HCT116 (cell line): Measurements from ENCODE around the gene PLAGL1. TPM values are rescaled to one million over a fixed set of nuclear protein-coding genes. Genes with fewer than 3 reads are reported as not detected.

Experiments used
- ATAC-seq: fragments of 200-7000 bp; cut with Tn5 transposase; 2 replicates; pipeline ENCODE4 v1.9.1; 2020; ENCODE audit warnings: mild to moderate bottlenecking, moderate library complexity
- BruUV-seq: library from RNA; stranded (reverse); fragments of 400-500 nt; replicated peaks from 2 replicates; lab custom pipeline; 2021; lab: Mats Ljungman, UMichigan
- CTCF ChIA-PET: fragments of 300-600 bp; sonication (Branson Sonifier 250); formaldehyde crosslinking; loops from one replicate; lab custom pipeline; 2021; ENCODE audit warnings: antibody characterized with exemption; lab: Charles Lee
- POLR2A ChIA-PET: fragments of 300-600, 350-600 bp; sonication (Branson Sonifier 250); formaldehyde crosslinking; loops from one replicate; lab custom pipeline; 2021; ENCODE audit warnings: antibody characterized with exemption; lab: Charles Lee
- RAD21 ChIA-PET, 2 experiments: fragments of 300-600 bp; sonication (Branson Sonifier 250); formaldehyde crosslinking; loops; one replicate each; lab custom pipeline; 2023; ENCODE audit warnings: low total read pairs in 2 of 2; ENCODE audit not compliant: uncharacterized antibody in 2 of 2, unreplicated experiment in 2 of 2, low non-redundant PET in 1 of 2; lab: Charles Lee
- DNase-seq: peaks from one replicate; pipeline ENCODE4 v3.0.0-alpha.2; 2010; ENCODE audit warnings: low read depth, low spot score
- H2AFZ ChIP-seq: fragments of 200-600 bp; shearing (Covaris generic), sonication (generic); 2 replicates; pipeline ENCODE4 v1.6.1; 2017; ENCODE audit warnings: low read depth, mixed run types, mixed read lengths, antibody characterized with exemption, low read length; ENCODE audit not compliant: poor library complexity, severe bottlenecking
- H3K27ac ChIP-seq: 2 replicates; pipeline ENCODE4 v1.5.1; 2012; ENCODE audit warnings: low read depth, low read length
- H3K27me3 ChIP-seq: fragments of 200-600 bp; sonication (generic); 2 replicates; pipeline ENCODE4 v1.6.1; 2016; ENCODE audit warnings: mixed run types, low read length, mixed read lengths; ENCODE audit not compliant: insufficient read depth
- H3K36me3 ChIP-seq, 2 experiments: fragments of 200-500 bp in 1 of 2; fragments of 200-600 bp in 1 of 2; sonication (Bioruptor generic) in 1 of 2; sonication (generic) in 1 of 2; 2 replicates each; pipeline versions ENCODE4 v1.5.1 to v1.6.1; 2014 to 2016; ENCODE audit warnings: low read length in 2 of 2, inconsistent platforms in 1 of 2, mixed read lengths in 1 of 2, mixed run types in 1 of 2; ENCODE audit not compliant: insufficient read depth in 2 of 2, control insufficient read depth in 1 of 2
- H3K4me1 ChIP-seq, 2 experiments: fragments of 200-600 bp in 1 of 2; sonication (generic) in 1 of 2; 2 replicates each; pipeline versions ENCODE4 v1.5.1 to v1.6.1; 2012 to 2017; ENCODE audit warnings: low read length in 2 of 2, inconsistent platforms in 1 of 2, mild to moderate bottlenecking in 1 of 2, mixed read lengths in 1 of 2, mixed run types in 1 of 2, moderate library complexity in 1 of 2; ENCODE audit not compliant: insufficient read depth in 2 of 2, control insufficient read depth in 1 of 2
- H3K4me2 ChIP-seq: fragments of 200-600 bp; sonication (generic); 2 replicates; pipeline ENCODE4 v1.6.1; 2017; ENCODE audit warnings: mixed run types, low read length, mixed read lengths
- H3K4me3 ChIP-seq, 2 experiments: fragments of 200-600 bp in 1 of 2; sonication (generic) in 1 of 2; replicated peaks in 1 of 2; 2 replicates each; pipeline ENCODE4 v1.5.1; 2011 to 2016; ENCODE audit warnings: low read length in 2 of 2, control low read depth in 1 of 2, low read depth in 1 of 2, mild to moderate bottlenecking in 1 of 2, mixed read lengths in 1 of 2, mixed run types in 1 of 2
- H3K79me2 ChIP-seq: fragments of 200-600 bp; sonication (generic); 2 replicates; pipeline ENCODE4 v1.6.1; 2017; ENCODE audit warnings: mild to moderate bottlenecking, mixed run types, low read length, moderate library complexity, mixed read lengths; ENCODE audit not compliant: insufficient read depth
- H3K9ac ChIP-seq: fragments of 200-600 bp; sonication (generic); 2 replicates; pipeline ENCODE4 v1.6.1; 2016; ENCODE audit warnings: low read length, mixed read lengths
- H3K9me2 ChIP-seq: fragments of 200-600 bp; sonication (generic), shearing (Covaris generic); 2 replicates; pipeline ENCODE4 v1.6.1; 2017; ENCODE audit warnings: mixed run types, mild to moderate bottlenecking, moderate library complexity; ENCODE audit not compliant: insufficient read depth
- H3K9me3 ChIP-seq, 2 experiments: fragments of 200-500 bp in 1 of 2; fragments of 200-600 bp in 1 of 2; sonication (Bioruptor generic) in 1 of 2; sonication (generic) in 1 of 2; 2 replicates each; pipeline ENCODE4 v1.6.1; 2014 to 2017; ENCODE audit warnings: low read length in 2 of 2, mixed read lengths in 2 of 2, inconsistent platforms in 1 of 2, low read depth in 1 of 2, mild to moderate bottlenecking in 1 of 2, mixed run types in 1 of 2, moderate library complexity in 1 of 2; ENCODE audit not compliant: control insufficient read depth in 1 of 2, insufficient read depth in 1 of 2
- H4K20me1 ChIP-seq: fragments of 200-600 bp; sonication (generic), shearing (Covaris generic); 2 replicates; pipeline ENCODE4 v1.6.1; 2017; ENCODE audit warnings: mixed run types, mild to moderate bottlenecking, moderate library complexity; ENCODE audit not compliant: insufficient read depth
- EGR1 ChIP-seq: IDR thresholded peaks from 2 replicates; pipeline ENCODE4 v1.6.1; 2012; ENCODE audit warnings: low read depth
- ELF1 ChIP-seq: IDR thresholded peaks from 2 replicates; pipeline ENCODE4 v1.6.1; 2012; ENCODE audit warnings: low read depth, borderline replicate concordance
- EZH2phosphoT487 ChIP-seq: fragments of 200-600 bp; IDR thresholded peaks from 2 replicates; pipeline ENCODE4 v1.6.1; 2018; ENCODE audit warnings: antibody characterized with exemption, borderline replicate concordance
- FOSL1 ChIP-seq: IDR thresholded peaks from 2 replicates; pipeline ENCODE4 v1.6.1; 2012; ENCODE audit warnings: low read depth
- POLR2AphosphoS5 ChIP-seq: IDR thresholded peaks from 2 replicates; pipeline ENCODE4 v1.6.1; 2011; ENCODE audit warnings: mild to moderate bottlenecking, low read depth, low read length, moderate library complexity
- RAD21 ChIP-seq: IDR thresholded peaks from 2 replicates; pipeline ENCODE4 v1.6.1; 2012; ENCODE audit warnings: low read depth, mild to moderate bottlenecking
- SIN3A ChIP-seq: IDR thresholded peaks from 2 replicates; pipeline ENCODE4 v1.6.1; 2012; ENCODE audit warnings: low read depth
- SP1 ChIP-seq: IDR thresholded peaks from 2 replicates; pipeline ENCODE4 v1.6.1; 2012; ENCODE audit warnings: low read depth
- ZFX ChIP-seq: fragments of 450-650 bp; IDR thresholded peaks from 2 replicates; pipeline ENCODE4 v1.6.1; 2017
- ZNF274 ChIP-seq: fragments of 200-500 bp; sonication (Bioruptor generic); IDR thresholded peaks from 2 replicates; pipeline ENCODE4 v1.6.1; 2014; ENCODE audit warnings: mild to moderate bottlenecking, low read depth, low read length, inconsistent platforms
- intact Hi-C: fragments of 100-400 bp; cut with micrococcal nuclease; formaldehyde crosslinking; loops from 2 replicates; pipeline ENCODE4 v1.10.0; 2022
- total RNA-seq: library from RNA; stranded (reverse); gene quantifications from one replicate; pipeline ENCODE4 v1.2.1, GENCODE V29; 2021; ENCODE audit not compliant: unreplicated experiment

The PLAGL1 gene
- total RNA-seq, 1 experiment from 2014 or later, result 35.6 TPM

GRCh38 chr6:143970456-143971218 lies 37.4 kb downstream of the PLAGL1 start:
- no peak for TF ChIP-seq SIN3A
- no peak for TF ChIP-seq ELF1
- no peak for TF ChIP-seq POLR2AphosphoS5
- TF ChIP-seq EGR1, result no peak
- TF ChIP-seq ZNF274, result no peak
- TF ChIP-seq, all 23 proteins: peak for 0
- intact Hi-C loops, result no loop called here
- H2AFZ ChIP-seq, result no peak overlapping the region
- no peaks in the 10 kb centered on the region for H3K36me3 ChIP-seq
- DNase-seq, result no peak
- no peaks in the 10 kb centered on the region for H3K9me2 ChIP-seq
- H3K79me2 ChIP-seq, result no peaks in the 10 kb centered on the region
- H3K9me3 ChIP-seq, result no peaks in the 10 kb centered on the region
- no peak overlapping the region for H3K4me2 ChIP-seq
- no peak overlapping the region for H3K27ac ChIP-seq
- no TSS peak for BruUV-seq
- no peak for ATAC-seq
- no peaks in the 10 kb centered on the region for H3K27me3 ChIP-seq
- no peaks in the 10 kb centered on the region for H3K4me1 ChIP-seq
- RAD21 ChIA-PET, result no interaction called here
- CTCF ChIA-PET, result no interaction called here
- H3K4me3 ChIP-seq, result no peak overlapping the region
- H4K20me1 ChIP-seq, result no peaks in the 10 kb centered on the region
- H3K9ac ChIP-seq, result no peak overlapping the region
- POLR2A ChIA-PET, result no interaction called here

- DNase-seq, result no peak
- Histone ChIP-seq H3K36me3 (no peaks in the 10 kb centered on the region), H3K4me1 (no peaks in the 10 kb centered on the region), H3K9me3 (no peaks in the 10 kb centered on the region), H3K4me2 (no peak overlapping the region), H3K27ac (no peak overlapping the region), H3K9me2 (no peaks in the 10 kb centered on the region), H3K9ac (no peak overlapping the region), H4K20me1 (no peaks in the 10 kb centered on the region), H3K4me3 (no peak overlapping the region), H3K79me2 (no peaks in the 10 kb centered on the region), H3K27me3 (no peaks in the 10 kb centered on the region), H2AFZ (no peak overlapping the region)
- CTCF ChIA-PET, result no interaction called here
- no peak for ATAC-seq
- POLR2A ChIA-PET, result no interaction called here
- RAD21 ChIA-PET, result no interaction called here
- intact Hi-C loops, result no loop called here
- TF ChIP-seq FOSL1, result no peak
- no peak for TF ChIP-seq EGR1
- no peak for TF ChIP-seq RAD21
- no peak for TF ChIP-seq ZFX
- no peak for TF ChIP-seq EZH2phosphoT487
- no peak for TF ChIP-seq ZNF274
- no peak for TF ChIP-seq SIN3A
- TF ChIP-seq SP1, result no peak
- BruUV-seq, result no TSS peak
Measured at GRCh38 chr6:143969077-143969476, 39.0 kb downstream of the PLAGL1 start.
